Endothelial cell of umbilical vein (primary cell): Measurements from ENCODE around the gene STAB1. TPM values are rescaled to one million over a fixed set of nuclear protein-coding genes. Genes with fewer than 3 reads are reported as not detected.

Experiments used
- BruUV-seq: library from RNA; stranded (reverse); fragments of 400-500 nt; replicated peaks from 2 replicates; lab custom pipeline; 2021; lab: Mats Ljungman, UMichigan
- CTCF ChIA-PET: fragments of 300-600, 350-600 bp; sonication (Branson Sonifier 250); formaldehyde crosslinking; loops from one replicate; lab custom pipeline; 2021; ENCODE audit warnings: antibody characterized with exemption, inconsistent platforms; lab: Charles Lee
- POLR2A ChIA-PET: fragments of 300-600, 350-600 bp; sonication (Branson Sonifier 250); formaldehyde crosslinking; loops from one replicate; lab custom pipeline; 2021; ENCODE audit warnings: antibody characterized with exemption, inconsistent platforms; lab: Charles Lee
- DNase-seq: peaks from one replicate; pipeline ENCODE4 v3.0.0-alpha.2; 2011; ENCODE audit warnings: low read depth, low spot score
- FAIRE-seq: peaks from 2 replicates; lab custom pipeline; 2011; peaks lifted over from hg19 to GRCh38; lab: Jason Lieb, UNC
- H2AFZ ChIP-seq: 2 replicates; pipeline ENCODE4 v1.6.0; 2012; ENCODE audit warnings: low read depth, low read length, control low read depth, inconsistent platforms
- H3K27ac ChIP-seq: 2 replicates; pipeline ENCODE4 v1.5.1; 2011; ENCODE audit warnings: low read depth, mild to moderate bottlenecking, control low read depth, low read length, moderate library complexity; ENCODE audit not compliant: insufficient read depth
- H3K27me3 ChIP-seq, 2 experiments: 2 replicates each; pipeline versions ENCODE4 v1.6.0 to v1.6.1; 2011; ENCODE audit warnings: low read length in 2 of 2, mixed read lengths in 1 of 2; ENCODE audit not compliant: control insufficient read depth in 2 of 2, insufficient read depth in 2 of 2
- H3K36me3 ChIP-seq, 2 experiments: 2 replicates in 1 of 2; 3 replicates in 1 of 2; pipeline ENCODE4 v1.5.1; 2011; ENCODE audit warnings: low read length in 2 of 2, mild to moderate bottlenecking in 1 of 2, moderate library complexity in 1 of 2; ENCODE audit not compliant: control insufficient read depth in 2 of 2, insufficient read depth in 2 of 2; ENCODE audit errors: extremely low read depth in 1 of 2
- H3K4me1 ChIP-seq: 3 replicates; pipeline ENCODE4 v1.5.1; 2011; ENCODE audit warnings: mild to moderate bottlenecking, low read length; ENCODE audit not compliant: control insufficient read depth, insufficient read depth; ENCODE audit errors: extremely low read depth
- H3K4me2 ChIP-seq: 2 replicates; pipeline ENCODE4 v1.6.1; 2011; ENCODE audit warnings: low read length, control low read depth, mixed read lengths; ENCODE audit not compliant: insufficient read depth
- H3K4me3 ChIP-seq, 3 experiments: fragments of 200-600 bp in 1 of 3; sonication (generic), shearing (Covaris generic) in 1 of 3; replicated peaks in 1 of 3; 2 replicates each; pipeline ENCODE4 v1.5.1; 2011 to 2016; ENCODE audit warnings: control low read depth in 3 of 3, low read length in 3 of 3, mild to moderate bottlenecking in 2 of 3, inconsistent platforms in 1 of 3, low read depth in 1 of 3, moderate library complexity in 1 of 3; ENCODE audit not compliant: insufficient read depth in 1 of 3
- H3K79me2 ChIP-seq: 2 replicates; pipeline ENCODE4 v1.6.0; 2012; ENCODE audit warnings: low read length, inconsistent platforms; ENCODE audit not compliant: control insufficient read depth, insufficient read depth
- H3K9ac ChIP-seq: replicated peaks from 2 replicates; pipeline ENCODE3; 2011; ENCODE audit warnings: low read length, control low read depth; ENCODE audit not compliant: insufficient read depth; ENCODE audit errors: extremely low read depth
- H3K9me1 ChIP-seq: replicated peaks from 3 replicates; pipeline ENCODE4 v1.6.0; 2011; ENCODE audit warnings: mild to moderate bottlenecking, low read length; ENCODE audit not compliant: control insufficient read depth, insufficient read depth; ENCODE audit errors: extremely low read depth
- H3K9me3 ChIP-seq: replicated peaks from 2 replicates; pipeline ENCODE4 v1.5.1; 2012; ENCODE audit warnings: low read length, inconsistent platforms; ENCODE audit not compliant: control insufficient read depth, insufficient read depth
- H4K20me1 ChIP-seq: replicated peaks from 2 replicates; pipeline ENCODE3; 2011; ENCODE audit warnings: mild to moderate bottlenecking, low read length; ENCODE audit not compliant: control insufficient read depth, insufficient read depth; ENCODE audit errors: extremely low read depth
- CTCF ChIP-seq, 2 donors: IDR thresholded peaks; 1 replicate in 1 of 2; 2 replicates in 1 of 2; pipeline ENCODE4 v1.5.1; 2011; ENCODE audit warnings: low read length in 2 of 2, mild to moderate bottlenecking in 2 of 2, moderate library complexity in 2 of 2, control low read depth in 1 of 2, inconsistent platforms in 1 of 2, low read depth in 1 of 2; ENCODE audit not compliant: insufficient read depth in 1 of 2; ENCODE audit errors: extremely low read depth in 1 of 2
- EZH2 ChIP-seq: IDR thresholded peaks from 2 replicates; pipeline ENCODE4 v1.6.1; 2012; ENCODE audit warnings: borderline replicate concordance, low read depth, mild to moderate bottlenecking, moderate library complexity, low read length, inconsistent platforms; ENCODE audit not compliant: severe bottlenecking
- FOS ChIP-seq: IDR thresholded peaks from 2 replicates; pipeline ENCODE4 v1.6.1; 2011; ENCODE audit warnings: mild to moderate bottlenecking, low read length, moderate library complexity, borderline replicate concordance; ENCODE audit not compliant: insufficient read depth
- GATA2 ChIP-seq: IDR thresholded peaks from 2 replicates; pipeline ENCODE4 v1.7.0; 2011; ENCODE audit warnings: low read depth, mild to moderate bottlenecking, moderate library complexity, mixed read lengths, low read length; ENCODE audit not compliant: insufficient read length, insufficient read depth
- JUN ChIP-seq: IDR thresholded peaks from 2 replicates; pipeline ENCODE4 v1.6.1; 2011; ENCODE audit warnings: borderline replicate concordance, low read depth; ENCODE audit not compliant: insufficient read length, insufficient read depth
- MAX ChIP-seq: IDR thresholded peaks from 2 replicates; pipeline ENCODE4 v1.6.1; 2011; ENCODE audit not compliant: insufficient read depth, insufficient read length
- MYC ChIP-seq: IDR thresholded peaks from one replicate; pipeline ENCODE4 v1.6.1; 2011; ENCODE audit warnings: mild to moderate bottlenecking, low read depth, low read length
- POLR2A ChIP-seq: IDR thresholded peaks from 2 replicates; pipeline ENCODE4 v1.6.1; 2012; ENCODE audit warnings: low read depth, mild to moderate bottlenecking, control low read depth, low read length
- POLR2AphosphoS5 ChIP-seq: IDR thresholded peaks from 2 replicates; pipeline ENCODE4 v1.6.1; 2012; ENCODE audit warnings: low read depth, mild to moderate bottlenecking, control low read depth, low read length, moderate library complexity; ENCODE audit not compliant: insufficient read depth
- dilution Hi-C: fragments of 300-500 bp; cut with MboI; formaldehyde crosslinking; loops from one replicate; pipeline ENCODE4 v1.15.0; 2019; ENCODE audit warnings: low sequenced_read_pairs; ENCODE audit not compliant: extremely low pct_ligation_motif_present
- intact Hi-C: fragments of 100-400 bp; cut with micrococcal nuclease; formaldehyde crosslinking; loops from one replicate; pipeline ENCODE4 v1.10.0; 2022
- polyA plus RNA-seq, 4 experiments: library from polyadenylated mRNA; depleted of rRNA in 3 of 4; stranded (reverse) in 3 of 4; unstranded in 1 of 4; fragments of >200 nt; gene quantifications; 2 replicates each; pipeline versions ENCODE4 v1.2.1 to v1.2.3, GENCODE V29; 2011 to 2012; ENCODE audit warnings: missing spikeins in 1 of 4
- total RNA-seq: library from RNA; stranded (reverse); gene quantifications from 2 replicates; pipeline ENCODE4 v1.2.3, GENCODE V29; 2021

The STAB1 gene
- total and polyA plus RNA-seq, 2 donors (not counting 3 experiments of a cell fraction or from before 2014, with no cell fraction given): 369 TPM

- no peaks in the 10 kb centered on the region for H4K20me1 ChIP-seq
- DNase-seq (peak; percentile 91), FAIRE-seq (peak; percentile 100)
- BruUV-seq: no TSS peak
- no peak overlapping the region for H3K9ac ChIP-seq
- H3K4me3 ChIP-seq: no peak overlapping the region
- intact Hi-C loops (loop anchor here (1.0 kb wide), 1 partner anchor 35 kb away; no protein-coding TSS in a partner anchor), dilution Hi-C loops (no loop called here)
- no peaks in the 10 kb centered on the region for H3K27me3 ChIP-seq
- no peaks in the 10 kb centered on the region for H3K9me3 ChIP-seq
- H3K9me1 ChIP-seq: no peaks in the 10 kb centered on the region
- H3K27ac ChIP-seq: peak overlapping the region; percentile 60
- CTCF ChIA-PET: interaction anchor here (0.8 to 4.9 kb wide), 8 partner anchors 9 to 63 kb away, joined by 3 to 29 read pairs (median 5); partner anchors contain the start of gene UQCC5
- peak overlapping the region; percentile 47 for H3K4me2 ChIP-seq
- no peak overlapping the region for H2AFZ ChIP-seq
- peaks cover 9% of the 10 kb centered on the region for H3K79me2 ChIP-seq
- peaks cover 5 to 49% of the 10 kb centered on the region in 2 experiments for H3K36me3 ChIP-seq
- POLR2A ChIA-PET: interaction anchor here (1.0 to 1.4 kb wide), 3 partner anchors 41 to 45 kb away, joined by 3 to 7 read pairs (median 3); partner anchors contain the start of gene UQCC5
- H3K4me1 ChIP-seq: peaks cover 64% of the 10 kb centered on the region
- peak; percentile 21 for TF ChIP-seq POLR2A
- TF ChIP-seq EZH2: no peak
- TF ChIP-seq MYC: peak; percentile 42
- TF ChIP-seq POLR2AphosphoS5: peak; percentile 95
- peak; percentile 21 for TF ChIP-seq MAX
- no peak for TF ChIP-seq CTCF (IDR thresholded peaks at IDR 0.05; ENCODE audit: extremely low read depth in 1 of 2, insufficient read depth in 1 of 2, low read depth in 1 of 2, low read length in 2 of 2)
- peak; percentile 93 for TF ChIP-seq FOS
- TF ChIP-seq JUN: peak; percentile 78
- peak; percentile 73 for TF ChIP-seq GATA2
These were observed 4.1 kb upstream of the STAB1 start for GRCh38 chr3:52490939-52491526.
